Measurements from ENCODE around the gene OR10AD1.

The OR10AD1 gene

GRCh38 chr12:48191096-48191495 lies 12.0 kb downstream of the OR10AD1 start:
- no peak for DNase-seq (ENCODE audit: low spot score)

GRCh38 chr12:48189331-48190125 lies 13.6 kb downstream of the OR10AD1 start:
- DNase-seq (ENCODE audit: low spot score) = peak; percentile 87

GRCh38 chr12:48187916-48188695 lies 15.0 kb downstream of the OR10AD1 start:
- DNase-seq (ENCODE audit: low spot score) = no peak

GRCh38 chr12:48185181-48185919 lies 17.7 kb downstream of the OR10AD1 start:
- peak; percentile 20 for DNase-seq (ENCODE audit: low spot score)

GRCh38 chr12:48184549-48184922 lies 18.6 kb downstream of the OR10AD1 start:
- no peak for DNase-seq (ENCODE audit: low spot score)

- no peak for DNase-seq (ENCODE audit: low spot score)
Observed at GRCh38 chr12:48183876-48184548, 19.1 kb downstream of the OR10AD1 start.

GRCh38 chr12:48183091-48183875 lies 19.8 kb downstream of the OR10AD1 start, which contains the start of gene CCDC184:
TSS of gene CCDC184 (plus strand) at chr12:48183644. CDS start at chr12:48184123, 479 bp downstream.
- peak; percentile 85 for DNase-seq (ENCODE audit: low spot score)

GRCh38 chr12:48182631-48183030 lies 20.5 kb downstream of the OR10AD1 start:
- no peak for DNase-seq (ENCODE audit: low spot score)

- DNase-seq (ENCODE audit: low spot score) = no peak
Observed at GRCh38 chr12:48180857-48181495, 22.1 kb downstream of the OR10AD1 start.

GRCh38 chr12:48180424-48180823 lies 22.7 kb downstream of the OR10AD1 start:
- no peak for DNase-seq (ENCODE audit: low spot score)

- no peak for DNase-seq (ENCODE audit: low spot score)
Observed at GRCh38 chr12:48179466-48179865, 23.6 kb downstream of the OR10AD1 start.

- no peak for DNase-seq (ENCODE audit: low spot score)
Observed at GRCh38 chr12:48177982-48178381, 25.1 kb downstream of the OR10AD1 start.

- no peak for DNase-seq (ENCODE audit: low spot score)
Observed at GRCh38 chr12:48176417-48176751, 26.7 kb downstream of the OR10AD1 start.

- no peak for DNase-seq (ENCODE audit: low spot score)
Observed at GRCh38 chr12:48175613-48176416, 27.3 kb downstream of the OR10AD1 start.

- no peak for DNase-seq (ENCODE audit: low spot score)
Observed at GRCh38 chr12:48169011-48169410, 34.1 kb downstream of the OR10AD1 start.

GRCh38 chr12:48165089-48165981 lies 37.8 kb downstream of the OR10AD1 start:
- peak; percentile 83 for DNase-seq (ENCODE audit: low spot score)

GRCh38 chr12:48164451-48164850 lies 38.6 kb downstream of the OR10AD1 start:
- DNase-seq (ENCODE audit: low spot score) = no peak

GRCh38 chr12:48163150-48163747 lies 39.8 kb downstream of the OR10AD1 start:
- DNase-seq (ENCODE audit: low spot score) = no peak
